ENCODE results near the gene SCAMP2.

Gene SCAMP2

DNA sequence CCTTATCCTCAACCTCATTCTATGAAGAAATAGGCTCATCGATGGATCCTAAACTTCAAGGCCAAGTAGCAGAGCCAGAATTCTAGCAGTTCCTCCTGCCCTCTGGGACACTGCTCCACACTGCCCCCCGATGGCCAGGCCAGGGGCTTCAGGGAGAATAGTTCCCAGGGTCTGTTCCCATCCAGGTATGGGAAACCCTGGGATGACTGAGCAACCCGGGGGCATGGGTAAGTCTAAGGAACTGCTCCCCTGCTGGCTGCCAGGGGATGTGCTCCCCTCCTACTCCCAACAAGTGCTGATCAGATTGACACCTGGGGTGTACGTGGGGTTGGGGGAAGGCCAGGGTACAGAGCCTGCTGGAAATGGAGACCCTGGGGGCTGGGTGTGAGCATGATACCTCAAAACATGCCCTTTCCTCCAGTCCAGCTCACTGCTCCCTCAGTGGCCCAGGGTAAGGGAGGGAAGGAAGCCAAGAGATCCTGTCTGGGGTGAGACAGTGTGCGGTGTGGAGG is 37.8 kb downstream of the SCAMP2 start:
- no peak overlapping the region for H3K9ac ChIP-seq (ENCODE audit: low read depth in 1 of 2, low read length in 2 of 2)
- no peak overlapping the region for H3K27ac ChIP-seq (ENCODE audit: low read depth in 2 of 2, low read length in 2 of 2)
- no peaks in the 10 kb centered on the region for H3K9me3 ChIP-seq (ENCODE audit: control insufficient read depth in 2 of 2, low read length in 2 of 2)
- H3K4me3 ChIP-seq (ENCODE audit: low read length in 2 of 2), result no peak overlapping the region
- peaks cover 12 to 33% of the 10 kb centered on the region in 2 donors for H3K36me3 ChIP-seq (ENCODE audit: control insufficient read depth in 2 of 2, insufficient read depth in 2 of 2, low read length in 2 of 2)
- peaks cover 10 to 25% of the 10 kb centered on the region in 2 donors for H3K4me1 ChIP-seq (ENCODE audit: control insufficient read depth in 2 of 2, insufficient read depth in 2 of 2, low read length in 2 of 2)
- H3K27me3 ChIP-seq (ENCODE audit: control insufficient read depth in 2 of 2, insufficient read depth in 2 of 2, low read length in 2 of 2), result no peaks in the 10 kb centered on the region

DNA sequence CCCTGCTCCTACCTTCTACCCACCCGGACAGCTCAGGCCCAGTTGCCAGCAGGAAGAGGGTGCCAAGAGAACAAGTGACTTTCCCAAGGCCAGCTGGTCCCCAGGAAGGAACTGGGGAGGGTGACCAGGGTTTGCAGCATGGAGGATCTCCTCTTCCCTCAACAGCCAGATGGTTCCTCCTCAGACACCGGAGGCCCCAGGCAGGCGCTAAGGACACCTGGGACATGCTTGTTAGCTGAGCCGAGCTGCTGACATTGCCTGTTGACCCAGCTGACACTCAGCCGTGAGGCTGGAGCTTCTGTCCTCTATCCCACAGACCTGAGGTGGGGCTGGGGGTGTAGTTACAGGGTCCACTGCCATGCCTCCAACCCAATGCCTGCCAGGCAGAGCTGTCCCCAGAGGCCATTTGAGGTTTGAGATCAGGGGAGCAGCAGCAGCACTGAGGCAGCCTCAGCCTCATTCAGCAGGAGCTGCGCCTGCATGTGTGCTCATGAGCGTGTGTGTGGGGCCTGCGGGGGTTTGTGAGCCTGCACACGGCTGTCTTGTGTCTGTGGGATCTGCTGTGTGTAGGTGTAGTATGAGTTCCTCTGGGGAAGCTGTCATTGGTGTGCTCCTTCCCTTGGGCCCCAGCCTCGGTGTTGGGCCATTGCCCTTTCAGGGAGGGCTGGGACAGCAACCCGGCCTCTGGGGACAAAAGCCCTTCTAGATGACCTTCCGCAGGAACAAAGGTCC is 39.6 kb downstream of the SCAMP2 start:
- peaks cover 8 to 21% of the 10 kb centered on the region in 2 donors for H3K36me3 ChIP-seq (ENCODE audit: control insufficient read depth in 2 of 2, insufficient read depth in 2 of 2, low read length in 2 of 2)
- peaks cover 10 to 25% of the 10 kb centered on the region in 2 donors for H3K4me1 ChIP-seq (ENCODE audit: control insufficient read depth in 2 of 2, insufficient read depth in 2 of 2, low read length in 2 of 2)
- no peaks in the 10 kb centered on the region for H3K27me3 ChIP-seq (ENCODE audit: control insufficient read depth in 2 of 2, insufficient read depth in 2 of 2, low read length in 2 of 2)
- H3K9ac ChIP-seq (ENCODE audit: low read depth in 1 of 2, low read length in 2 of 2), result no peak overlapping the region
- no peak overlapping the region for H3K4me3 ChIP-seq (ENCODE audit: low read length in 2 of 2)
- H3K9me3 ChIP-seq (ENCODE audit: control insufficient read depth in 2 of 2, low read length in 2 of 2), result no peaks in the 10 kb centered on the region
- H3K27ac ChIP-seq (ENCODE audit: low read depth in 2 of 2, low read length in 2 of 2), result no peak overlapping the region

DNA sequence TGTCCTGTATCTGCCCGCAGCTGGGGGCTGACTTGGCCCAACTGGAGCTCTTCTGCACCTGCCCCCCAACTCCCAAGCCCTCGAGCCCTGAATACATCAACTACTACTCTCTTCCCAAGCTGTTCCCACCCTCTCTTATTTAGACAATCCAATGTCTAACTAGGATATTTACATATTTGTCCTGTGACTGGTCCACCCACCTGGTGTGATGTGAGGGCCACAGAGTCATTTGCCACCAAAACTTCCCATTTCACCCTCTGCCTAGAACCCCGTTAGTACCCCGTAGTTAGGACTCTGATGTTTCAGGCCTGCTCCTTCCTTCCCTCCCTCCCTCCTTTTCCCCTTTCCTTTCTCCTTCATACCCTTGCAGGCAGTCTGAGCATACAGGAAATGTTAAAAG is 40.3 kb downstream of the SCAMP2 start:
- Histone ChIP-seq H3K36me3 (ENCODE audit: control insufficient read depth in 2 of 2, insufficient read depth in 2 of 2, low read length in 2 of 2) (peaks cover 8 to 15% of the 10 kb centered on the region in 2 donors), H3K4me3 (ENCODE audit: low read length in 2 of 2) (no peak overlapping the region), H3K27me3 (ENCODE audit: control insufficient read depth in 2 of 2, insufficient read depth in 2 of 2, low read length in 2 of 2) (peaks cover under 1 to 2% of the 10 kb centered on the region in 2 donors), H3K9me3 (ENCODE audit: control insufficient read depth in 2 of 2, low read length in 2 of 2) (no peaks in the 10 kb centered on the region), H3K9ac (ENCODE audit: low read depth in 1 of 2, low read length in 2 of 2) (peak overlapping the region in 1 of 2 donors; percentile 38), H3K4me1 (ENCODE audit: control insufficient read depth in 2 of 2, insufficient read depth in 2 of 2, low read length in 2 of 2) (peaks cover 10 to 25% of the 10 kb centered on the region in 2 donors), H3K27ac (ENCODE audit: low read depth in 2 of 2, low read length in 2 of 2) (no peak overlapping the region)

DNA sequence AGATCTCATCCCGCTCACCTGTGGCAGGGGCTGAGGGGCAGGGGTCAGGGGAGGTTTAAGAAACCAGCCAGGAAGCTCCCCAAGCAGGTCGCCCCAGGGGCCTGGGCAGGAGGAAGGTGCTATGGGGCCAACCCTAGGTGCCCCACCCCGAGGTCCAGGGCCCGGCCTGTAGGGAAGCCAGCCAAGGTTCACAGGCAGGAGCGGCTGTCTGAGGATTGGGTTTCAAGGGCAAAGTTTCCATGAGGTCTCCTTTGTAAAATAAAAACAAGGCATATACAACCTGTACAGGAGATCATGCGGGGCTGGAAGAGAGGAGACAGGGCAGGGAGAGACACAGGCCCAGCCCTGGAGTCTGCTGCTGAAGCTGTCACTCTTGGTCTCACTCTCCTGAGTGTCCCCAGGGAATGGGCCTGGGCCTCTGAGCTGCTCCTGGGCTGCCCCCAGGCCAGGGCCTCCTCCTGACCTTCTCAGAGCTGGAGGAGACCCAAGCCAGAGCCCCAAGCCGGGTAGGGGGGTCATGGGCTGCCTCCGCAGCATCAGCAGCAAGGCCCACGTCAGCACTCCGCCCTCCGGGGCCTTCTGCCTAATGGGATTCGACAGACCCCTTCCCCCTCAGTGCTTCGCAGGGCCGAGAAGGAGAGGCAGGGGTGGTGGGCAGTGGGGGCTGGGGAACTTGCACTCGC is 41.2 kb downstream of the SCAMP2 start:
- Histone ChIP-seq H3K27me3 (ENCODE audit: control insufficient read depth in 2 of 2, insufficient read depth in 2 of 2, low read length in 2 of 2) (peaks cover 9 to 10% of the 10 kb centered on the region in 2 donors), H3K36me3 (ENCODE audit: control insufficient read depth in 2 of 2, insufficient read depth in 2 of 2, low read length in 2 of 2) (peaks cover 8 to 10% of the 10 kb centered on the region in 2 donors), H3K9ac (ENCODE audit: low read depth in 1 of 2, low read length in 2 of 2) (peak overlapping the region in 1 of 2 donors; percentile 43), H3K27ac (ENCODE audit: low read depth in 2 of 2, low read length in 2 of 2) (peak overlapping the region; percentile 75 to 78), H3K4me1 (ENCODE audit: control insufficient read depth in 2 of 2, insufficient read depth in 2 of 2, low read length in 2 of 2) (peaks cover 10 to 25% of the 10 kb centered on the region in 2 donors), H3K9me3 (ENCODE audit: control insufficient read depth in 2 of 2, low read length in 2 of 2) (no peaks in the 10 kb centered on the region), H3K4me3 (ENCODE audit: low read length in 2 of 2) (peak overlapping the region in 1 of 2 donors; percentile 20)

DNA sequence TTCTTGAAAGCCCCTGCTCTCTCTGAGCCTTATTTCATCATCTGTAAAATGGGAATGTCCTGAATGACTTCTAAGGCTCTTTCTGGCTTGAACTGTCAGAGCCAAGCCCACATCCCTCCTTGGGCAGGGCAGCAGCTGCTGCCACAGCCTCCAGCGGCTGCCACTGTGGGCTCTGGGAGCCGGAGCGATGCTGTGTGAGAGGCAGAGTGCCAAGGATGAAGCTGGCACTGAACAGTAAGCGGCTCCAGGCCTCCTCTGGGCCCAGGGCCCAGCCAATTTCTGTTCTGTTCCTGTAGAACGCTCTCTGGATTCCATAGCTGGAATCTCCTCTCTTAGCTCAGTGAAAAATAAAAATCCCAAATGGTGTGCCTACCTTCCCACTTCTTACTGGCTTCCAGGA is 42.3 kb downstream of the SCAMP2 start:
- Histone ChIP-seq H3K4me1 (ENCODE audit: control insufficient read depth in 2 of 2, insufficient read depth in 2 of 2, low read length in 2 of 2) (peaks cover 10 to 25% of the 10 kb centered on the region in 2 donors), H3K9ac (ENCODE audit: low read depth in 1 of 2, low read length in 2 of 2) (no peak overlapping the region), H3K4me3 (ENCODE audit: low read length in 2 of 2) (no peak overlapping the region), H3K9me3 (ENCODE audit: control insufficient read depth in 2 of 2, low read length in 2 of 2) (no peaks in the 10 kb centered on the region), H3K36me3 (ENCODE audit: control insufficient read depth in 2 of 2, insufficient read depth in 2 of 2, low read length in 2 of 2) (peaks cover 3 to 5% of the 10 kb centered on the region in 2 donors), H3K27me3 (ENCODE audit: control insufficient read depth in 2 of 2, insufficient read depth in 2 of 2, low read length in 2 of 2) (peaks cover 9 to 13% of the 10 kb centered on the region in 2 donors), H3K27ac (ENCODE audit: low read depth in 2 of 2, low read length in 2 of 2) (no peak overlapping the region)

DNA sequence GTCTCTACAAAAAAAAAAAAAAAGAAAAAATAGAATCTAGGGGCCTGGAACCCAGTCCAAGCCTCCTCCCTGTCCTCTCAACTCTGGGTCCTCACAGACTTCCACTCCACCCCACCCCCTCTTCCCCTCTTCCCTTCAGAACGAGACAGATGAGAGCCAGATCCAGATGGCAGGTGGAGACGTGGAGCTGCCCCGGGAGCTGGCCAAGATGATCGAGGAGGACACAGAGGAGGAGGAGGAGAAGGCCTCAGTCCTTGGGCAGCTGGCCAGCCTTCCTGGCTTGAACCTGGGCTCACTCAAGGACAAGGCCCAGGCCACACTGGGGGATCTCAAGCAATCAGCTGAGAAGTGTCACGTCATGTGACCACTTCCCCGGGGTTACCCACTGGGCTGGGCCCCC is 43.2 kb downstream of the SCAMP2 start:
- H3K27me3 ChIP-seq (ENCODE audit: control insufficient read depth in 2 of 2, insufficient read depth in 2 of 2, low read length in 2 of 2), result peaks cover 9 to 13% of the 10 kb centered on the region in 2 donors
- no peaks in the 10 kb centered on the region for H3K9me3 ChIP-seq (ENCODE audit: control insufficient read depth in 2 of 2, low read length in 2 of 2)
- H3K4me1 ChIP-seq (ENCODE audit: control insufficient read depth in 2 of 2, insufficient read depth in 2 of 2, low read length in 2 of 2), result peaks cover 10 to 22% of the 10 kb centered on the region in 2 donors
- no peaks in the 10 kb centered on the region for H3K36me3 ChIP-seq (ENCODE audit: control insufficient read depth in 2 of 2, insufficient read depth in 2 of 2, low read length in 2 of 2)
- no peak overlapping the region for H3K9ac ChIP-seq (ENCODE audit: low read depth in 1 of 2, low read length in 2 of 2)
- no peak overlapping the region for H3K27ac ChIP-seq (ENCODE audit: low read depth in 2 of 2, low read length in 2 of 2)
- H3K4me3 ChIP-seq (ENCODE audit: low read length in 2 of 2), result no peak overlapping the region

DNA sequence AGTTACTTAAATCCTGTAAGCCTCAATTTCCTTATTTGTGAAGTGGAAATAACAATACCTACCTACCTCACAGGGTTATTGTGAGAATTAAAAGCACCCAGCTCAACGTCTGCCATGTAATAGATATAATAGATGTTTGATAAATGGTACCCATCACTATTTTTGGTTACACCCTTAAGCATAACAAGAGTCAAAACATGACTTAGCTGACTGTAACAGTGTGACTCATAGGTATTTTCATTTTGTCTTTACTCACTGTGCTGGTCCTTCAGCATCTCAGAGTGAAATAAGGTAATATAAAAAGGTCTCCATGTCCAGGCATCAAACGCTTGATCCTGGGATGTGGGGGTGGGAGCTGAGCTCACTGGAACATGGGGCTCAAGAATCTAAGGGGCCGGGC is 43.7 kb downstream of the SCAMP2 start:
- H3K9ac ChIP-seq (ENCODE audit: low read depth in 1 of 2, low read length in 2 of 2), result no peak overlapping the region
- no peaks in the 10 kb centered on the region for H3K36me3 ChIP-seq (ENCODE audit: control insufficient read depth in 2 of 2, insufficient read depth in 2 of 2, low read length in 2 of 2)
- no peaks in the 10 kb centered on the region for H3K9me3 ChIP-seq (ENCODE audit: control insufficient read depth in 2 of 2, low read length in 2 of 2)
- H3K27ac ChIP-seq (ENCODE audit: low read depth in 2 of 2, low read length in 2 of 2), result no peak overlapping the region
- H3K4me1 ChIP-seq (ENCODE audit: control insufficient read depth in 2 of 2, insufficient read depth in 2 of 2, low read length in 2 of 2), result peaks cover 10 to 22% of the 10 kb centered on the region in 2 donors
- H3K4me3 ChIP-seq (ENCODE audit: low read length in 2 of 2), result no peak overlapping the region
- peaks cover 9 to 13% of the 10 kb centered on the region in 2 donors for H3K27me3 ChIP-seq (ENCODE audit: control insufficient read depth in 2 of 2, insufficient read depth in 2 of 2, low read length in 2 of 2)

DNA sequence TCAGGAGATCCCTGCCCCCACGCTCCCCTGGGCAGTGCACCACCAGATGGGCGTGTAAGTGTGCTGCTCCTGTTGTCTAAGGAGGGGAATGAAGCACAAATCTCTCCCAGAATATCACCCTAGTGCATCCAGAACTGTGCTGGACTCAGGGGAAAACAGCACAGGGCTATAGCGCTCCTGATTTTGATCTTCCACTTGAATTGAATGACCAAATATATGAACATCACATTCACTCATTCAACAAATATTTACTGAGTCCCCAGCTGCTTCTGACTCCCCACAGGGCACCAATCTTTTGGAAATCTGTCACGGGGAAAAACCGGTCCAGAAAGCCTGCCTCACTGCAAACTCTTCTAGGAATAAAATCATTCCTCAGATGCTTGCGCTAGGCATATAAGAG is 44.3 kb downstream of the SCAMP2 start:
- Histone ChIP-seq H3K9ac (ENCODE audit: low read depth in 1 of 2, low read length in 2 of 2) (no peak overlapping the region), H3K27ac (ENCODE audit: low read depth in 2 of 2, low read length in 2 of 2) (no peak overlapping the region), H3K4me3 (ENCODE audit: low read length in 2 of 2) (no peak overlapping the region), H3K9me3 (ENCODE audit: control insufficient read depth in 2 of 2, low read length in 2 of 2) (no peaks in the 10 kb centered on the region), H3K4me1 (ENCODE audit: control insufficient read depth in 2 of 2, insufficient read depth in 2 of 2, low read length in 2 of 2) (peaks cover 10 to 22% of the 10 kb centered on the region in 2 donors), H3K27me3 (ENCODE audit: control insufficient read depth in 2 of 2, insufficient read depth in 2 of 2, low read length in 2 of 2) (peaks cover 9 to 13% of the 10 kb centered on the region in 2 donors), H3K36me3 (ENCODE audit: control insufficient read depth in 2 of 2, insufficient read depth in 2 of 2, low read length in 2 of 2) (no peaks in the 10 kb centered on the region)

DNA sequence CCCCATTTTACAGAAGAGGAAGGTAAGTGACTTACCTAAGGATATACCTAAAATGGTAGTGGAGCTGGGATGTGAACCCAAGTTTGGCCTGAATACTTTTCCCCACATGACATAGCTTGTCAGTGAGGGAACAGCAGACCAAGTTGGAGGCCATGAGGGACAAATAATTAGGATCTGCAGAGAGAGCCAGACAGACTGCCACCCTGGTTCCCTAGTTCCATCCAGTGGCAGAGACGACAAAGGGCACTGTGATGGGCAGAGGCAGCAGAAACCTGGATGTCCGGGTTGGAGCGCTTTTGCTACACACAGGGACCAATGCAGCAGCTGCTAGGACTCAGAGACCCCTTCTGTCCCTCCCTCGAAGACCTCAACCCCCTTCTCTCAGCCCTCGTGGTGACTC is 45.6 kb downstream of the SCAMP2 start:
- H3K4me3 ChIP-seq (ENCODE audit: low read length in 2 of 2), result no peak overlapping the region
- H3K27ac ChIP-seq (ENCODE audit: low read depth in 2 of 2, low read length in 2 of 2), result no peak overlapping the region
- H3K9ac ChIP-seq (ENCODE audit: low read depth in 1 of 2, low read length in 2 of 2), result no peak overlapping the region
- H3K9me3 ChIP-seq (ENCODE audit: control insufficient read depth in 2 of 2, low read length in 2 of 2), result no peaks in the 10 kb centered on the region
- H3K4me1 ChIP-seq (ENCODE audit: control insufficient read depth in 2 of 2, insufficient read depth in 2 of 2, low read length in 2 of 2), result peaks cover 7 to 13% of the 10 kb centered on the region in 2 donors
- no peaks in the 10 kb centered on the region for H3K36me3 ChIP-seq (ENCODE audit: control insufficient read depth in 2 of 2, insufficient read depth in 2 of 2, low read length in 2 of 2)
- peaks cover 9 to 13% of the 10 kb centered on the region in 2 donors for H3K27me3 ChIP-seq (ENCODE audit: control insufficient read depth in 2 of 2, insufficient read depth in 2 of 2, low read length in 2 of 2)

DNA sequence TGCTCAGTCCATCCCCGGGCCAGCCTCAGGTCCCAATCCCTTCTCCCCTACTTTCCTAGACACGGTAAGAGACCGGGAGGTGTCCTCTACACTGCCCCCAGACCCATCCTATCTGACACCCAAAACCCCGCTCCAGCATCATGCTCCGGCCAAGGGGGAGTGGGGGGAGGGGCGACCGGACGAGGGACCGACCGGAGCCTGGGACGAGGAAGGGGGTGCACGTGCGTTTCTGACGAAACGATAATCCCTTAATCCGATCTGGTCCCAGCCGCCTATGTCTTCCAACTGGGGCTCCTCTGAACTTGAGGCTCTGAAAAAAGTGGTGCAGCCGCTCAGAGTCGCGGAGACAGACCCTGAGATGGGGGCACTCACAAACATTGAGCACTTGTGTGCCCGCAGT is 46.2 kb downstream of the SCAMP2 start:
- no peaks in the 10 kb centered on the region for H3K9me3 ChIP-seq (ENCODE audit: control insufficient read depth in 2 of 2, low read length in 2 of 2)
- peaks cover 1 to 6% of the 10 kb centered on the region in 2 donors for H3K4me1 ChIP-seq (ENCODE audit: control insufficient read depth in 2 of 2, insufficient read depth in 2 of 2, low read length in 2 of 2)
- no peaks in the 10 kb centered on the region for H3K36me3 ChIP-seq (ENCODE audit: control insufficient read depth in 2 of 2, insufficient read depth in 2 of 2, low read length in 2 of 2)
- peaks cover 9 to 13% of the 10 kb centered on the region in 2 donors for H3K27me3 ChIP-seq (ENCODE audit: control insufficient read depth in 2 of 2, insufficient read depth in 2 of 2, low read length in 2 of 2)
- H3K4me3 ChIP-seq (ENCODE audit: low read length in 2 of 2), result no peak overlapping the region
- H3K9ac ChIP-seq (ENCODE audit: low read depth in 1 of 2, low read length in 2 of 2), result no peak overlapping the region
- no peak overlapping the region for H3K27ac ChIP-seq (ENCODE audit: low read depth in 2 of 2, low read length in 2 of 2)
